HG02970 (cell line): Measurements from ENCODE around the gene MRGPRX4.

ENCODE experiments used
- ATAC-seq: cut with Tn5 transposase; IDR thresholded peaks from one replicate; pipeline ENCODE4 v1.9.1; 2021; ENCODE audit warnings: mild to moderate bottlenecking, moderate library complexity, moderate number of reproducible peaks; ENCODE audit not compliant: unreplicated experiment, low FRiP score

The MRGPRX4 gene

DNA sequence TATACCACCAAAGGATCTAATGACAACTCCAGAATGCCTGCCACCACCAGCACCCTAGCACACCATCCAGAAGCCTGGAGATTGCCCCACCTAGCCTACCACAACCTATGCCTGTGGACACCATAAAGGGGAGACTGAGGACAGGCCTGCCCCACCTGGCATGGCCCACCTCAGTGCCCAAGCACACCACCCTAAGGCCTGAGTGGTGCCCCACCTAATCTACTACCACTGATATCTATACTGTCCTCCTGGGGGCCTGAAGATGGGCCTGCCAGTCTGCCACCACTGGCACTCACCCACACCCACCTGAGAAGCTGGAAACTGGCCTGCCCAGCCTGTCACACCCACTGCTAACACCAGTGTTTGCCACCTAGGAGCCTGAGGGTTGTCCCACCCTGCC lies 32.1 kb downstream of the MRGPRX4 start:
- no peak for ATAC-seq

DNA sequence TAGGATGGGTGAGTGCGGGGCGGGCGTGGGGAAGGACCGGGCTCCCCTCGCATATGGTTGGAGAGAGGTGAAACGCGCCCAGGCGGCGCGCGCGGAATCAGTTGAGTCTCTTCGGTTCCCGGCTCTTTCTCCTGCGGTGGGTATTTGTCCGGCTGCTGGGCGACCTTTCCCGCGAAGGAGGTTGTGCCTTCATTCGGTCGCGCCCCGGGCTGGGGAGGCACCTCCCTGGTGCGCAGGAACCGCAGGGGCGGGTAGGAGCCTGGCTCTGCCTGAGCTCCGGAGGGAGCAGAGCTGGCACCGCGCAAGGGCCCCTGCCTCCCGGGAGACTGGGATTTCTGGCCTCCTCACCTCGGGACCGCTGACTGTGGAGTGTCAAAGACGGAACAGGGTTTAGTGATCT lies 36.4 kb downstream of the MRGPRX4 start:
- ATAC-seq: no peak

- ATAC-seq: no peak
Observed at GRCh38 chr11:18221274-18221876, 48.7 kb downstream of the MRGPRX4 start.

- no peak for ATAC-seq
Observed at GRCh38 chr11:18222814-18223421, 50.3 kb downstream of the MRGPRX4 start.
